Calu3 (cell line): ENCODE results near the gene BAG1. TPM values are rescaled to one million over a fixed set of nuclear protein-coding genes. Genes with fewer than 3 reads are reported as not detected.

Source experiments
- BruUV-seq: library from RNA; stranded (reverse); fragments of 400-500 nt; replicated peaks from 2 replicates; lab custom pipeline; 2021; lab: Mats Ljungman, UMichigan
- CTCF ChIA-PET: fragments of 300-600 bp; sonication (Branson Sonifier 250); formaldehyde crosslinking; loops from one replicate; lab custom pipeline; 2022; ENCODE audit warnings: antibody characterized with exemption; lab: Charles Lee
- DNase-seq: peaks from one replicate; pipeline ENCODE4 v3.0.0; 2022
- H3K27ac Mint-ChIP-seq: one replicate; pipeline ENCODE4 v1.8.0; 2022; ENCODE audit warnings: mixed read lengths; ENCODE audit not compliant: unreplicated experiment
- H3K27me3 Mint-ChIP-seq: one replicate; pipeline ENCODE4 v1.8.0; 2022; ENCODE audit warnings: mixed read lengths; ENCODE audit not compliant: unreplicated experiment
- H3K36me3 Mint-ChIP-seq: one replicate; pipeline ENCODE4 v1.8.0; 2022; ENCODE audit warnings: mild to moderate bottlenecking, moderate library complexity, mixed read lengths; ENCODE audit not compliant: insufficient read depth, unreplicated experiment
- H3K4me1 Mint-ChIP-seq: one replicate; pipeline ENCODE4 v1.8.0; 2022; ENCODE audit warnings: mild to moderate bottlenecking, low read depth, mixed read lengths; ENCODE audit not compliant: unreplicated experiment
- H3K4me3 Mint-ChIP-seq: one replicate; pipeline ENCODE4 v1.8.0; 2022; ENCODE audit warnings: mild to moderate bottlenecking, low read depth, moderate library complexity, mixed read lengths; ENCODE audit not compliant: unreplicated experiment
- H3K9me3 Mint-ChIP-seq: one replicate; pipeline ENCODE4 v1.8.0; 2022; ENCODE audit warnings: low read depth, mixed read lengths; ENCODE audit not compliant: unreplicated experiment
- CTCF ChIP-seq: fragments of 200-600 bp; IDR thresholded peaks from one replicate; pipeline ENCODE4 v1.8.0; 2022; ENCODE audit warnings: antibody characterized with exemption; ENCODE audit not compliant: unreplicated experiment
- intact Hi-C: fragments of 100-400 bp; cut with micrococcal nuclease; formaldehyde crosslinking; loops from one replicate; pipeline ENCODE4 v1.10.0; 2022; ENCODE audit not compliant: unreplicated experiment
- total RNA-seq: library from RNA; stranded (reverse); gene quantifications from 2 replicates; pipeline ENCODE4 v1.2.3, GENCODE V29; 2022

The BAG1 gene
- total RNA-seq, 1 experiment from 2014 or later: 35.2 TPM

- no peaks in the 10 kb centered on the region for H3K9me3 Mint-ChIP-seq
- H3K27me3 Mint-ChIP-seq: no peaks in the 10 kb centered on the region
- H3K4me1 Mint-ChIP-seq: no peaks in the 10 kb centered on the region
- TF ChIP-seq CTCF: no peak
- BruUV-seq: no TSS peak
- no peak for DNase-seq
- H3K27ac Mint-ChIP-seq: no peak overlapping the region
- CTCF ChIA-PET: no interaction called here
- intact Hi-C loops: no loop called here
- H3K4me3 Mint-ChIP-seq: no peak overlapping the region
- no peaks in the 10 kb centered on the region for H3K36me3 Mint-ChIP-seq
Measured at GRCh38 chr9:33246269-33246860, 18.1 kb downstream of the BAG1 start.

- no TSS peak for BruUV-seq
- H3K4me1 Mint-ChIP-seq: no peaks in the 10 kb centered on the region
- intact Hi-C loops: no loop called here
- H3K27ac Mint-ChIP-seq: no peak overlapping the region
- H3K36me3 Mint-ChIP-seq: no peaks in the 10 kb centered on the region
- H3K27me3 Mint-ChIP-seq: no peaks in the 10 kb centered on the region
- TF ChIP-seq CTCF: no peak
- CTCF ChIA-PET: no interaction called here
- no peaks in the 10 kb centered on the region for H3K9me3 Mint-ChIP-seq
- no peak for DNase-seq
- H3K4me3 Mint-ChIP-seq: no peak overlapping the region
Measured at GRCh38 chr9:33245341-33245740, 19.2 kb downstream of the BAG1 start.

GRCh38 chr9:33244137-33244784 is 20.2 kb downstream of the BAG1 start:
- TF ChIP-seq CTCF: no peak
- CTCF ChIA-PET: no interaction called here
- Mint-ChIP-seq H3K9me3 (no peaks in the 10 kb centered on the region), H3K4me1 (peaks cover 9% of the 10 kb centered on the region), H3K4me3 (no peak overlapping the region), H3K27me3 (no peaks in the 10 kb centered on the region), H3K27ac (no peak overlapping the region), H3K36me3 (no peaks in the 10 kb centered on the region)
- DNase-seq: no peak
- intact Hi-C loops: no loop called here
- no TSS peak for BruUV-seq

- Mint-ChIP-seq H3K9me3 (no peaks in the 10 kb centered on the region), H3K27me3 (no peaks in the 10 kb centered on the region), H3K27ac (no peak overlapping the region), H3K36me3 (no peaks in the 10 kb centered on the region), H3K4me3 (no peak overlapping the region), H3K4me1 (peaks cover 9% of the 10 kb centered on the region)
- no peak for TF ChIP-seq CTCF
- no peak for DNase-seq
- CTCF ChIA-PET: interaction anchor here (0.6 to 0.7 kb wide), 2 partner anchors 16 to 50 kb away, joined by 3 to 6 read pairs; no protein-coding TSS in a partner anchor
- BruUV-seq: no TSS peak
- intact Hi-C loops: no loop called here
Measured at GRCh38 chr9:33242609-33243134, 21.8 kb downstream of the BAG1 start.
